Measurements from ENCODE around the gene GAS5.

Gene GAS5

GRCh38 chr1:173871091-173871490, 3.3 kb upstream of the GAS5 start:
- WGBS, 2 donors (ENCODE audit: extremely low coverage in 2 of 2, insufficient read length in 2 of 2, insufficient replicate concordance in 1 of 2): no CpG with 5 or more reads among the region's 5 CpGs
- no peak for DNase-seq (ENCODE audit: low spot score)

GRCh38 chr1:173870252-173871075, 2.7 kb upstream of the GAS5 start:
- Histone ChIP-seq H3K27me3 (ENCODE audit: control insufficient read depth in 3 of 3, insufficient read depth in 3 of 3, low read depth in 1 of 3, low read length in 3 of 3) (no peaks in the 10 kb centered on the region), H3K4me1 (ENCODE audit: control insufficient read depth in 2 of 2, insufficient read depth in 1 of 2, low read depth in 1 of 2, low read length in 2 of 2) (peaks cover 1 to 11% of the 10 kb centered on the region in 2 donors), H4K8ac (ENCODE audit: low read depth, low read length) (no peak overlapping the region), H3K27ac (replicated peaks; ENCODE audit: low read length) (no peak overlapping the region), H3K79me1 (ENCODE audit: low read depth, low read length) (peaks cover under 1% of the 10 kb centered on the region), H3K4ac (ENCODE audit: low read length) (no peak overlapping the region), H3K4me3 (ENCODE audit: low read length in 2 of 2) (no peak overlapping the region), H2AFZ (ENCODE audit: low read length) (no peak overlapping the region), H2BK5ac (ENCODE audit: low read length) (no peak overlapping the region), H3K36me3 (replicated peaks in 1 of 2; ENCODE audit: control insufficient read depth in 2 of 2, insufficient read depth in 2 of 2, low read length in 2 of 2) (peaks cover 10 to 67% of the 10 kb centered on the region in 2 donors), H3K14ac (ENCODE audit: low read length) (no peak overlapping the region), H3K4me2 (ENCODE audit: insufficient read depth, low read length, poor library complexity, severe bottlenecking) (no peak overlapping the region), H4K91ac (ENCODE audit: low read depth, low read length, poor library complexity) (no peak overlapping the region), H2AK5ac (ENCODE audit: low read depth, low read length) (no peak overlapping the region), H3K23ac (ENCODE audit: low read depth, low read length, poor library complexity) (no peak overlapping the region), H3K9ac (ENCODE audit: low read depth, low read length, poor library complexity) (no peak overlapping the region), H2BK12ac (ENCODE audit: low read length) (no peak overlapping the region), H3K18ac (ENCODE audit: low read length) (no peak overlapping the region), H3K9me3 (replicated peaks in 1 of 2; ENCODE audit: control insufficient read depth in 2 of 2, insufficient read depth in 1 of 2, low read depth in 1 of 2, low read length in 2 of 2) (no peaks in the 10 kb centered on the region), H2BK120ac (ENCODE audit: low read depth, low read length) (no peak overlapping the region), H2BK15ac (ENCODE audit: low read length) (no peak overlapping the region)
- DNase-seq (ENCODE audit: low spot score): no peak
- WGBS, 2 donors (ENCODE audit: extremely low coverage in 2 of 2, insufficient read length in 2 of 2, insufficient replicate concordance in 1 of 2): no CpG with 5 or more reads among the region's 15 CpGs

More at GRCh38 chr1:173871091-173871490, 3.3 kb upstream of the GAS5 start:
- H3K79me1 ChIP-seq (ENCODE audit: low read depth, low read length): peaks cover 2% of the 10 kb centered on the region
- no peak overlapping the region for H2AK5ac ChIP-seq (ENCODE audit: low read depth, low read length)
- peaks cover 8 to 67% of the 10 kb centered on the region in 2 donors for H3K36me3 ChIP-seq (replicated peaks in 1 of 2; ENCODE audit: control insufficient read depth in 2 of 2, insufficient read depth in 2 of 2, low read length in 2 of 2)
- no peak overlapping the region for H3K27ac ChIP-seq (replicated peaks; ENCODE audit: low read length)
- no peak overlapping the region for H4K91ac ChIP-seq (ENCODE audit: low read depth, low read length, poor library complexity)
- H3K27me3 ChIP-seq (ENCODE audit: control insufficient read depth in 3 of 3, insufficient read depth in 3 of 3, low read depth in 1 of 3, low read length in 3 of 3): no peaks in the 10 kb centered on the region
- no peak overlapping the region for H2BK12ac ChIP-seq (ENCODE audit: low read length)
- H4K8ac ChIP-seq (ENCODE audit: low read depth, low read length): no peak overlapping the region
- no peak overlapping the region for H2BK15ac ChIP-seq (ENCODE audit: low read length)
- no peak overlapping the region for H3K9ac ChIP-seq (ENCODE audit: low read depth, low read length, poor library complexity)
- no peak overlapping the region for H2BK120ac ChIP-seq (ENCODE audit: low read depth, low read length)
- no peak overlapping the region for H3K18ac ChIP-seq (ENCODE audit: low read length)
- no peaks in the 10 kb centered on the region for H3K9me3 ChIP-seq (replicated peaks in 1 of 2; ENCODE audit: control insufficient read depth in 2 of 2, insufficient read depth in 1 of 2, low read depth in 1 of 2, low read length in 2 of 2)
- H2AFZ ChIP-seq (ENCODE audit: low read length): no peak overlapping the region
- H3K4me1 ChIP-seq (ENCODE audit: control insufficient read depth in 2 of 2, insufficient read depth in 1 of 2, low read depth in 1 of 2, low read length in 2 of 2): peaks cover 0 to 8% of the 10 kb centered on the region in 2 donors
- H3K4me2 ChIP-seq (ENCODE audit: insufficient read depth, low read length, poor library complexity, severe bottlenecking): no peak overlapping the region
- no peak overlapping the region for H3K14ac ChIP-seq (ENCODE audit: low read length)
- no peak overlapping the region for H3K23ac ChIP-seq (ENCODE audit: low read depth, low read length, poor library complexity)
- H3K4me3 ChIP-seq (ENCODE audit: low read length in 2 of 2): no peak overlapping the region
- no peak overlapping the region for H3K4ac ChIP-seq (ENCODE audit: low read length)
- H2BK5ac ChIP-seq (ENCODE audit: low read length): no peak overlapping the region

GRCh38 chr1:173869021-173869359, 1.2 kb upstream of the GAS5 start:
- Histone ChIP-seq H3K4me3 (ENCODE audit: low read length in 2 of 2) (peak overlapping the region; percentile 97), H2AFZ (ENCODE audit: low read length) (peak overlapping the region; percentile 94), H3K4ac (ENCODE audit: low read length) (no peak overlapping the region), H3K23ac (ENCODE audit: low read depth, low read length, poor library complexity) (no peak overlapping the region), H3K18ac (ENCODE audit: low read length) (no peak overlapping the region), H2BK15ac (ENCODE audit: low read length) (no peak overlapping the region), H2BK12ac (ENCODE audit: low read length) (no peak overlapping the region), H3K27ac (replicated peaks; ENCODE audit: low read length) (peak overlapping the region; percentile 44), H2BK120ac (ENCODE audit: low read depth, low read length) (no peak overlapping the region), H3K4me2 (ENCODE audit: insufficient read depth, low read length, poor library complexity, severe bottlenecking) (peak overlapping the region; percentile 72), H4K91ac (ENCODE audit: low read depth, low read length, poor library complexity) (no peak overlapping the region), H3K79me1 (ENCODE audit: low read depth, low read length) (no peaks in the 10 kb centered on the region), H3K14ac (ENCODE audit: low read length) (no peak overlapping the region), H4K8ac (ENCODE audit: low read depth, low read length) (no peak overlapping the region), H3K27me3 (ENCODE audit: control insufficient read depth in 3 of 3, insufficient read depth in 3 of 3, low read depth in 1 of 3, low read length in 3 of 3) (no peaks in the 10 kb centered on the region), H3K9ac (ENCODE audit: low read depth, low read length, poor library complexity) (no peak overlapping the region), H3K9me3 (replicated peaks in 1 of 2; ENCODE audit: control insufficient read depth in 2 of 2, insufficient read depth in 1 of 2, low read depth in 1 of 2, low read length in 2 of 2) (no peaks in the 10 kb centered on the region), H2AK5ac (ENCODE audit: low read depth, low read length) (no peak overlapping the region), H2BK5ac (ENCODE audit: low read length) (peak overlapping the region; percentile 97), H3K4me1 (ENCODE audit: control insufficient read depth in 2 of 2, insufficient read depth in 1 of 2, low read depth in 1 of 2, low read length in 2 of 2) (peaks cover 4 to 11% of the 10 kb centered on the region in 2 donors), H3K36me3 (replicated peaks in 1 of 2; ENCODE audit: control insufficient read depth in 2 of 2, insufficient read depth in 2 of 2, low read length in 2 of 2) (peaks cover 15 to 72% of the 10 kb centered on the region in 2 donors)
- no peak for DNase-seq (ENCODE audit: low spot score)
- no CpG with 5 or more reads among the region's 5 CpGs for WGBS, 2 donors (ENCODE audit: extremely low coverage in 2 of 2, insufficient read length in 2 of 2, insufficient replicate concordance in 1 of 2)

- Histone ChIP-seq H4K8ac (ENCODE audit: low read depth, low read length) (no peak within 1 kb of the TSS), H2BK120ac (ENCODE audit: low read depth, low read length) (no peak within 1 kb of the TSS), H3K4me1 (ENCODE audit: control insufficient read depth in 2 of 2, insufficient read depth in 1 of 2, low read depth in 1 of 2, low read length in 2 of 2) (peaks cover 4 to 11% of the 10 kb centered on the region in 2 donors), H3K4me3 (ENCODE audit: low read length in 2 of 2) (peak within 1 kb of the TSS; percentile 97), H3K27ac (replicated peaks; ENCODE audit: low read length) (peak within 1 kb of the TSS; percentile 96), H2BK15ac (ENCODE audit: low read length) (no peak within 1 kb of the TSS), H3K27me3 (ENCODE audit: control insufficient read depth in 3 of 3, insufficient read depth in 3 of 3, low read depth in 1 of 3, low read length in 3 of 3) (no peaks in the 10 kb centered on the region), H3K79me1 (ENCODE audit: low read depth, low read length) (no peaks in the 10 kb centered on the region), H3K36me3 (replicated peaks in 1 of 2; ENCODE audit: control insufficient read depth in 2 of 2, insufficient read depth in 2 of 2, low read length in 2 of 2) (peaks cover 17 to 72% of the 10 kb centered on the region in 2 donors), H2BK5ac (ENCODE audit: low read length) (peak within 1 kb of the TSS; percentile 97), H3K9me3 (replicated peaks in 1 of 2; ENCODE audit: control insufficient read depth in 2 of 2, insufficient read depth in 1 of 2, low read depth in 1 of 2, low read length in 2 of 2) (no peaks in the 10 kb centered on the region), H3K9ac (ENCODE audit: low read depth, low read length, poor library complexity) (peak within 1 kb of the TSS; percentile 93), H4K91ac (ENCODE audit: low read depth, low read length, poor library complexity) (peak within 1 kb of the TSS; percentile 5), H3K14ac (ENCODE audit: low read length) (no peak within 1 kb of the TSS), H3K4me2 (ENCODE audit: insufficient read depth, low read length, poor library complexity, severe bottlenecking) (peak within 1 kb of the TSS; percentile 89), H2AFZ (ENCODE audit: low read length) (peak within 1 kb of the TSS; percentile 94), H3K23ac (ENCODE audit: low read depth, low read length, poor library complexity) (peak within 1 kb of the TSS; percentile 98), H3K4ac (ENCODE audit: low read length) (no peak within 1 kb of the TSS), H3K18ac (ENCODE audit: low read length) (peak within 1 kb of the TSS; percentile 98), H2BK12ac (ENCODE audit: low read length) (peak within 1 kb of the TSS; percentile 84), H2AK5ac (ENCODE audit: low read depth, low read length) (peak within 1 kb of the TSS; percentile 76)
- DNase-seq (ENCODE audit: low spot score): peak; percentile 88
- WGBS, 2 donors (ENCODE audit: extremely low coverage in 2 of 2, insufficient read length in 2 of 2, insufficient replicate concordance in 1 of 2): no CpG with 5 or more reads among the region's 53 CpGs
Observed at GRCh38 chr1:173868266-173869020, 654 bp upstream of the GAS5 start, which contains the start of gene ZBTB37. Gene ZBTB37 (plus strand): TSS chr1:173868380. CDS start chr1:173870226, 1,846 bp downstream.

Data from neuronal stem cell (in vitro differentiated cells).